SK-N-MC (cell line): Measurements from ENCODE around the gene RGS6.

Experiments used
- EZH2 ChIP-seq: fragments of 200-600 bp; sonication (generic); IDR thresholded peaks from one replicate; pipeline ENCODE4 v1.6.1; 2017; ENCODE audit warnings: antibody characterized with exemption
- POLR2AphosphoS5 ChIP-seq: IDR thresholded peaks from 2 replicates; pipeline ENCODE4 v1.6.1; 2012; ENCODE audit warnings: mild to moderate bottlenecking, low read depth, low read length, borderline replicate concordance

DNA sequence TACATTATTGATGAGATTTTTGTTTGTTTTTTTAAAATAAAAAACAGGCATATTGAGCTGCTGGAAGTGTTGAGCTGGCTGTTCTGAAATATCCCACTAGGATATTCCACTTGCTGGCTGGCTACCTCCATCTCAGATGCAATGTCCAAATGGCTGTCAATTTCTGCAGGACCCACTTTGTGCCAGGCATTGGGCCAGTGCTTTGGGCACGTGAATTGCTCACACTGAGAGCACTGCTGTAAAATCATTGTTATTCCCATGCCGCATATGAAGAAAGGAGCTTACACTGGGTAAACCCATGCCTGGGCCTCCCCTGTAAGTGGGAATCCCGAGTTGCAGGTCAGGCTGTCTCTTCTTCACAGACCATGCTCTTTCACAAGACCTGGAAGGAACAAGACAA lies 56.7 kb downstream of the RGS6 start:
- TF ChIP-seq POLR2AphosphoS5: no peak
- TF ChIP-seq EZH2: no peak
